Mesendoderm (in vitro differentiated cells): ENCODE measurements around the gene TRMT44.

Experiments
- DNase-seq: peaks from one replicate; pipeline ENCODE4 v3.0.0; 2013
- H2AK5ac ChIP-seq: 2 replicates; pipeline ENCODE4 v1.6.1; 2013; ENCODE audit warnings: low read length, inconsistent platforms
- H2BK120ac ChIP-seq: 2 replicates; pipeline ENCODE4 v1.6.1; 2013; ENCODE audit warnings: low read depth, mild to moderate bottlenecking, low read length, moderate library complexity, mixed read lengths
- H2BK15ac ChIP-seq: replicated peaks from 2 replicates; pipeline ENCODE4 v1.6.1; 2013; ENCODE audit warnings: low read depth, mild to moderate bottlenecking, moderate library complexity
- H2BK5ac ChIP-seq: 2 replicates; pipeline ENCODE4 v1.6.1; 2013; ENCODE audit warnings: low read length, inconsistent platforms
- H3K18ac ChIP-seq: 2 replicates; pipeline ENCODE4 v1.6.1; 2013; ENCODE audit warnings: mild to moderate bottlenecking, low read length, mixed read lengths
- H3K23ac ChIP-seq: one replicate; pipeline ENCODE4 v1.6.1; 2013; ENCODE audit warnings: low read length
- H3K27ac ChIP-seq: 2 replicates; pipeline ENCODE4 v1.5.1; 2013; ENCODE audit warnings: low read depth, mild to moderate bottlenecking, inconsistent platforms, low read length, moderate library complexity
- H3K27me3 ChIP-seq: 2 replicates; pipeline ENCODE4 v1.6.1; 2013; ENCODE audit warnings: low read length, control low read depth, mild to moderate bottlenecking, inconsistent platforms; ENCODE audit not compliant: insufficient read depth, poor library complexity
- H3K36me3 ChIP-seq: 2 replicates; pipeline ENCODE4 v1.6.1; 2013; ENCODE audit warnings: low read length, inconsistent platforms; ENCODE audit not compliant: control insufficient read depth, insufficient read depth
- H3K4ac ChIP-seq: one replicate; pipeline ENCODE4 v1.6.1; 2013; ENCODE audit warnings: low read depth, mild to moderate bottlenecking, low read length, moderate library complexity
- H3K4me1 ChIP-seq: 2 replicates; pipeline ENCODE4 v1.6.1; 2013; ENCODE audit warnings: low read depth, low read length, inconsistent platforms; ENCODE audit not compliant: control insufficient read depth
- H3K4me2 ChIP-seq: 2 replicates; pipeline ENCODE4 v1.6.1; 2013; ENCODE audit warnings: low read length
- H3K4me3 ChIP-seq: 2 replicates; pipeline ENCODE4 v1.5.1; 2013; ENCODE audit warnings: mild to moderate bottlenecking, low read length
- H3K56ac ChIP-seq: one replicate; pipeline ENCODE4 v1.6.1; 2013; ENCODE audit warnings: low read length
- H3K79me1 ChIP-seq: 2 replicates; pipeline ENCODE4 v1.6.1; 2013; ENCODE audit warnings: low read length, inconsistent platforms
- H3K79me2 ChIP-seq: 2 replicates; pipeline ENCODE4 v1.6.1; 2013; ENCODE audit warnings: mild to moderate bottlenecking, low read length; ENCODE audit not compliant: control insufficient read depth, insufficient read depth
- H3K9ac ChIP-seq: 2 replicates; pipeline ENCODE4 v1.6.1; 2013; ENCODE audit warnings: low read length, inconsistent platforms
- H4K5ac ChIP-seq: one replicate; pipeline ENCODE4 v1.6.1; 2013; ENCODE audit warnings: low read length
- H4K8ac ChIP-seq: one replicate; pipeline ENCODE4 v1.6.1; 2013; ENCODE audit warnings: low read depth, mild to moderate bottlenecking, control low read depth, low read length, moderate library complexity
- WGBS: extraction: QIAGEN DNeasy Blood & Tissue Kit; methylation state at CpG from one replicate; pipeline ENCODE4 v1.1.7; 2013; ENCODE audit warnings: low lambda C conversion rate, missing lambda C conversion rate; ENCODE audit not compliant: insufficient coverage; ENCODE audit errors: extremely low coverage; 5-methylcytosine and 5-hydroxymethylcytosine counted together

Gene TRMT44

DNA sequence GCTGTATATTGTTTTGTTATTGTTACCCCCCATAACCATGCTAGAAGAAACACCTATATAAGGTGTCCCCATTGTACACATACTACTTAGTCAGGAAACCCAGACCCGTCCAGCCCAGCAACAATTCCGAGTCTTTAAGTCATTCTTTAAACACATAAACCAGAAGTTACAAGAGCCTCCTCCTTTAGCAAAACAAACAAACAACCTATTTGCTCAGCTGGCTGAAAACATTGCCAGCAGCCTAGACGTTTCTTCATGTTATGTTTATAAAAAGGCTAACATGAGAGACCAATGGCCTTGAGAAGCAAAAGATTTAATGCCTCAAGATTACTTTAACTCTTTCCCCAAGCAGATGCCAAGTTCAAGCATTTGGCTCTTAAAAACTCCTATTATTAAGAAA is 1.4 kb upstream of the TRMT44 start:
- H3K79me2 ChIP-seq, result peaks cover 27% of the 10 kb centered on the region
- no peak for DNase-seq
- no peak overlapping the region for H3K23ac ChIP-seq
- H3K9ac ChIP-seq, result no peak overlapping the region
- H2BK5ac ChIP-seq, result no peak overlapping the region
- no peak overlapping the region for H2AK5ac ChIP-seq
- H3K4me2 ChIP-seq, result no peak overlapping the region
- peaks cover 10% of the 10 kb centered on the region for H3K79me1 ChIP-seq
- whole genome bisulfite sequencing, result no CpG with 5 or more reads among the region's 3 CpGs
- H4K8ac ChIP-seq, result no peak overlapping the region
- H3K36me3 ChIP-seq, result no peaks in the 10 kb centered on the region
- no peak overlapping the region for H3K4ac ChIP-seq
- no peak overlapping the region for H3K27ac ChIP-seq
- H3K56ac ChIP-seq, result no peak overlapping the region
- H3K4me1 ChIP-seq, result peaks cover 8% of the 10 kb centered on the region
- no peak overlapping the region for H3K4me3 ChIP-seq
- H3K18ac ChIP-seq, result no peak overlapping the region
- H3K27me3 ChIP-seq, result no peaks in the 10 kb centered on the region
- H4K5ac ChIP-seq, result no peak overlapping the region
- no peak overlapping the region for H2BK15ac ChIP-seq
- no peak overlapping the region for H2BK120ac ChIP-seq

DNA sequence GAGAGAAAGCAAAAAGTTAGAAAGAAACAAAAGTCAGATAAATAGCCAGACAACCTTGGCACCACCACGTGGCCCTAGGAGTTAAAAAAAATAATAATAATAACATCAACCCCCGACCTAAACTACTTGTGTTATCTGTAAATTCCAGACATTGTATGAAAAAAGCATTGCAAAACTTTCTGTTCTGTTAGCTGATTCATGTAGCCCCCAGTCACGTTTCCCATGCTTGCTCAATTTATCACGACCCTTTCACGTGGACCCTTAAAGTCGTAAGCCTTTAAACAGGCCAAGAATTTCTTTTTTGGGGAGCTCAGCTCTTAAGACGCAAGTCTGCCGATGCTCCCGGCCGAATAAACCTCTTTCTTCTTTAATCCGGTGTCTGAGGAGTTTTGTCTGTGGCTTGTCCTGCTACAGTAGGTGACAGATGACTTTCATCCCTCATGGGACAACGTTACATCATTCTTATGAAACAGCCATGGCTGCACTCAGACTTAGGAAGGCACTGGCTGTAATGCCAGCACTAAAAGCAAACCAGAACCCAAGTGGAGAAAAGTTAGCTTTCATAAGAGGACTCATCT is 574 bp upstream of the TRMT44 start:
- Histone ChIP-seq H3K4me3 (peak overlapping the region; percentile 82), H3K9ac (peak overlapping the region; percentile 86), H3K4ac (peak overlapping the region; percentile 41), H2BK5ac (peak overlapping the region; percentile 87), H2AK5ac (peak overlapping the region; percentile 72), H3K36me3 (no peaks in the 10 kb centered on the region), H2BK120ac (no peak overlapping the region), H3K23ac (no peak overlapping the region), H3K56ac (peak overlapping the region; percentile 96), H4K8ac (no peak overlapping the region), H3K4me1 (peaks cover 8% of the 10 kb centered on the region), H3K79me1 (peaks cover 10% of the 10 kb centered on the region), H3K27ac (peak overlapping the region; percentile 80), H4K5ac (peak overlapping the region; percentile 77), H2BK15ac (no peak overlapping the region), H3K4me2 (peak overlapping the region; percentile 85), H3K79me2 (peaks cover 29% of the 10 kb centered on the region), H3K27me3 (no peaks in the 10 kb centered on the region), H3K18ac (no peak overlapping the region)
- DNase-seq, result peak; percentile 60
- WGBS, result no CpG with 5 or more reads among the region's 12 CpGs

DNA sequence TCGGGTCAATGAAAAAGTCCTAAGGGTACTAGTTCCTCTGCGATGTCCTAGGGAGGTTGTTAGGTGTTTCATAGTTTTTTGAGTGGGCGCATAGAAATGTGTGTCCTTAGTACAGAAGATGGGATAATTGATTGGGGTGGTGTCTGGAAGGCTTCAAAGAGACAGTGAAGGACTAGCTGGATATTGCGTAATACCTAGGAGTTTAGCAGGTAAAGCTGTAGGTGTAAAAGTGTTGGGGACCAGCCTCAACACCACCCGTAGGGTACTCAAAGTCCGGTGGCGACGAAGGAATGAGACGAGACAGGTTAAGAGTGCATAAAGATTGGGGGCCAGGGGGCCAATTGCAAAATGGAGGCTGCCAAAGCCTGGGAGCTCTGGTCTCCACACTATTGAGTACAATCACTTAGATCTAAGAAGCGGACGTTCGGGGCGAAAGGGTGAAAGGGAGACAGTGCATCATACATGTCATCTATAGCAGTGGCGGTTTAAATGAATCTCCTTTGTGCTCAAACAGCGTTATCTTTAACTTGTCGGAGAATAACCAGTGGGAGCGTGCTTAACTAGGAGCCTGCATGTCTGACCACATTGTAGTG is 1.0 kb downstream of the TRMT44 start:
- Histone ChIP-seq H3K79me1 (peaks cover 21% of the 10 kb centered on the region), H3K4ac (no peak overlapping the region), H3K79me2 (peaks cover 40% of the 10 kb centered on the region), H2AK5ac (no peak overlapping the region), H4K8ac (no peak overlapping the region), H2BK15ac (no peak overlapping the region), H2BK5ac (no peak overlapping the region), H3K27ac (no peak overlapping the region), H3K4me2 (peak overlapping the region; percentile 85), H3K4me1 (peaks cover 8% of the 10 kb centered on the region), H3K9ac (peak overlapping the region; percentile 84), H2BK120ac (no peak overlapping the region), H3K36me3 (no peaks in the 10 kb centered on the region), H3K27me3 (no peaks in the 10 kb centered on the region), H3K23ac (no peak overlapping the region), H3K4me3 (peak overlapping the region; percentile 89), H4K5ac (no peak overlapping the region), H3K18ac (no peak overlapping the region), H3K56ac (peak overlapping the region; percentile 87)
- WGBS, result no CpG with 5 or more reads among the region's 17 CpGs
- DNase-seq, result no peak

DNA sequence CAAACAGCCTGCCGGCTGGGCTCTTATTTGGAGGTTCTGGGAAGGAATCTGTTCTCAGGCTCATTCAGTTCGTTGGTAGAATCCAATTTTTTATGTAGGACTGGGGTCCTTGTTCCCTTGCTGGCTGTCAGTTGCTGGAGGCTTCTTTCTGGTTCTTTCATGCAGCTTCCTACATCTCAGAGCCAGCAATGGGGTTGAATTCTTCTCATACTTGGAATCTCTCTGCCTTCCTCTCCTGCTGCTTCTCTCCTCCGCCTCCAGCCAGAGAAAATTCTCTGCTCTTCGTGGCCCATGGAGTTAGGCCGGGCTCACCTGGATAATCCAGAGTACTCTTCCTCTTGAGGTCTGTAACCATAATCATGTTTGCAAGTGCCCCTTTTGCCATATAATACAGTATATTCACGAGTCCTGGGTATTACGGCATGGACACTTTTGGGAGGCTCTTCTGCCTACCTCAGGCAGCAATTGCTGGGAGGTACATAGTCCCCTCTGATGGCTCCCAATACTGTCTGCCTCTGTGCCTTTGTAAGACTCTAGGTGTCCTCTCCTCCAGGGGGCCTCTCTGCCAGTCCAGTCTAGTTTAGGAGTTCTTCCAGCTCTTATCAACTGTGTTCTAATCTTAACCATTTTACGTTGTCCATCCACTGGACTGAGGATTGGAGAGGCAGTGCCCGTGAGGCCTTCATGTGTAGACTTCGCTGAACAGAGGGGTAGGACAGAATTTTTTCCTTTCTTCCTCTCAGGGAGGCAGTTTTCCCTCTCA is 2.2 kb downstream of the TRMT44 start:
- H2AK5ac ChIP-seq, result no peak overlapping the region
- H3K4me3 ChIP-seq, result no peak overlapping the region
- H3K36me3 ChIP-seq, result no peaks in the 10 kb centered on the region
- peaks cover 40% of the 10 kb centered on the region for H3K79me2 ChIP-seq
- no peak overlapping the region for H3K18ac ChIP-seq
- H3K4ac ChIP-seq, result no peak overlapping the region
- peak overlapping the region; percentile 41 for H3K9ac ChIP-seq
- no peaks in the 10 kb centered on the region for H3K27me3 ChIP-seq
- H3K23ac ChIP-seq, result no peak overlapping the region
- H3K27ac ChIP-seq, result no peak overlapping the region
- H2BK5ac ChIP-seq, result no peak overlapping the region
- peak overlapping the region; percentile 46 for H3K56ac ChIP-seq
- no peak overlapping the region for H2BK120ac ChIP-seq
- H2BK15ac ChIP-seq, result no peak overlapping the region
- H3K4me2 ChIP-seq, result peak overlapping the region; percentile 11
- no CpG with 5 or more reads among the region's 10 CpGs for WGBS
- H3K79me1 ChIP-seq, result peaks cover 23% of the 10 kb centered on the region
- peak; percentile 70 for DNase-seq
- H4K5ac ChIP-seq, result no peak overlapping the region
- peaks cover 8% of the 10 kb centered on the region for H3K4me1 ChIP-seq
- no peak overlapping the region for H4K8ac ChIP-seq

DNA sequence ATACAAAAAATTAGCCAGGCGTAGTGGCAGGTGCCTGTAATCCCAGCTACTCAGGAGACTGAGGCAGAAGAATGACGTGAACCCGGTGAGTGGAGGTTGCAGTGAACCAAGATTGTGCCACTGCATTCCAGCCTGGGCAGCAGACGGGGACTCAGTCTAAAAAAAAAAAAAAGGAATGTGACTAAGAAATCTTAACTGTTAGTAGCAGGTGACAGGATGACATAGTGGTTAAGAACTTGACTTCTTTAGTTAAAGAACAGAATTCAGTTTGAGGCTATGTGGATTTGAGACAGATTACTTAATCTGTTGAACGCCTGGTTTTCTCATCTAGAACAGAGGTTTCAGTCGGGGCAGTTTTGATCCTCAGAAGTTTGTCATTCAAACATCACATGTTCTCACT is 3.2 kb downstream of the TRMT44 start:
- Histone ChIP-seq H3K4me1 (peaks cover 8% of the 10 kb centered on the region), H3K4ac (no peak overlapping the region), H3K36me3 (no peaks in the 10 kb centered on the region), H3K18ac (no peak overlapping the region), H3K23ac (no peak overlapping the region), H3K79me1 (peaks cover 23% of the 10 kb centered on the region), H3K27ac (no peak overlapping the region), H2AK5ac (no peak overlapping the region), H3K56ac (no peak overlapping the region), H3K4me3 (no peak overlapping the region), H4K5ac (no peak overlapping the region), H2BK120ac (no peak overlapping the region), H3K9ac (no peak overlapping the region), H3K4me2 (no peak overlapping the region), H2BK15ac (no peak overlapping the region), H3K79me2 (peaks cover 40% of the 10 kb centered on the region), H2BK5ac (no peak overlapping the region), H3K27me3 (no peaks in the 10 kb centered on the region), H4K8ac (no peak overlapping the region)
- WGBS, result no CpG with 5 or more reads among the region's 6 CpGs
- DNase-seq, result no peak
